Body of pancreas (tissue), 4 donors: ENCODE data around the gene RBMS3. TPM values are rescaled to one million over a fixed set of nuclear protein-coding genes. Genes with fewer than 3 reads are reported as not detected.

Experiments used
- ATAC-seq: fragments of 150-250 bp; one replicate; pipeline ENCODE4 v1.9.1; 2016
- DNase-seq, 4 donors: peaks; one replicate each; pipeline ENCODE4 v3.0.0-alpha.2; 2019
- H3K27ac ChIP-seq, 4 donors: fragments of 200-600 bp; sonication (generic); 1 replicate in 3 of 4; 2 replicates in 1 of 4; pipeline versions ENCODE4 v1.5.1 to v1.6.1; 2016 to 2019; ENCODE audit warnings: mild to moderate bottlenecking in 1 of 4, mixed read lengths in 1 of 4, moderate library complexity in 1 of 4
- H3K27me3 ChIP-seq, 2 donors: fragments of 200-600 bp; sonication (generic); one replicate each; pipeline ENCODE4 v1.6.0; 2016; ENCODE audit warnings: mild to moderate bottlenecking in 1 of 2
- H3K36me3 ChIP-seq, 2 donors: fragments of 200-600 bp; sonication (generic); replicated peaks in 1 of 2; 2 replicates each; pipeline ENCODE4 v1.5.1; 2016; ENCODE audit warnings: low read depth in 2 of 2; ENCODE audit not compliant: insufficient read depth in 1 of 2
- H3K4me1 ChIP-seq: fragments of 200-600 bp; sonication (generic); one replicate; pipeline ENCODE4 v1.6.0; 2016
- H3K4me3 ChIP-seq, 2 donors: fragments of 200-600 bp; sonication (generic); 1 replicate in 1 of 2; 2 replicates in 1 of 2; pipeline ENCODE4 v1.5.1; 2016 to 2019
- H3K9me3 ChIP-seq, 3 donors: fragments of 200-600 bp; sonication (generic); 1 replicate in 2 of 3; 2 replicates in 1 of 3; pipeline ENCODE4 v1.5.1; 2016
- CTCF ChIP-seq, 7 experiments: fragments of 450-650 bp in 4 of 7; fragments of 200-600 bp in 3 of 7; sonication (generic) in 3 of 7; IDR thresholded peaks; one replicate each; pipeline ENCODE4 v1.5.1; 2016 to 2019; ENCODE audit warnings: antibody characterized with exemption in 7 of 7
- POLR2A ChIP-seq, 3 donors: fragments of 450-650 bp; IDR thresholded peaks; one replicate each; pipeline ENCODE4 v1.6.1; 2016; ENCODE audit warnings: antibody characterized with exemption in 3 of 3, mild to moderate bottlenecking in 2 of 3
- WGBS, 2 donors: methylation state at CpG; one replicate each; pipeline ENCODE4 v1.1.5; 2017; 5-methylcytosine and 5-hydroxymethylcytosine counted together
- intact Hi-C: fragments of 100-400 bp; cut with DNase I; formaldehyde crosslinking; loops from one replicate; pipeline ENCODE4 v1.15.1; 2023
- total RNA-seq, 2 donors: library from RNA; depleted of rRNA; stranded (reverse); fragments of >200 nt; gene quantifications; one replicate each; pipeline ENCODE4 v1.1.0, GENCODE V29; 2016

The RBMS3 gene
- total RNA-seq, 2 donors from 2014 or later = 17.4 to 29.7 TPM

GRCh38 chr3:29852767-29853166 is 571.9 kb downstream of the RBMS3 start:
- H3K27ac ChIP-seq = no peak overlapping the region
- no peaks in the 10 kb centered on the region for H3K27me3 ChIP-seq
- TF ChIP-seq CTCF (IDR thresholded peaks at IDR 0.05) = no peak
- TF ChIP-seq POLR2A (IDR thresholded peaks at IDR 0.05) = no peak
- ATAC-seq (no peak), DNase-seq (no peak)
- WGBS, 2 donors = 32 to 77% methylated on average over 1 of the region's 1 CpG
- no peaks in the 10 kb centered on the region for H3K4me1 ChIP-seq
- H3K9me3 ChIP-seq = no peaks in the 10 kb centered on the region
- H3K4me3 ChIP-seq = no peak overlapping the region
- no peaks in the 10 kb centered on the region for H3K36me3 ChIP-seq
- intact Hi-C loops = no loop called here

- DNase-seq = no peak
Observed at GRCh38 chr3:29853841-29854397, 573.0 kb downstream of the RBMS3 start.

GRCh38 chr3:29854821-29855220 is 574.0 kb downstream of the RBMS3 start:
- H3K4me1 ChIP-seq = no peaks in the 10 kb centered on the region
- no peaks in the 10 kb centered on the region for H3K27me3 ChIP-seq
- H3K9me3 ChIP-seq = no peaks in the 10 kb centered on the region
- no peak for ATAC-seq
- no peaks in the 10 kb centered on the region for H3K36me3 ChIP-seq
- no peak overlapping the region for H3K4me3 ChIP-seq
- no peak overlapping the region for H3K27ac ChIP-seq
- TF ChIP-seq POLR2A (IDR thresholded peaks at IDR 0.05) (no peak), CTCF (IDR thresholded peaks at IDR 0.05) (no peak)
- intact Hi-C loops = no loop called here
- no peak for DNase-seq

More at GRCh38 chr3:29853841-29854397, 573.0 kb downstream of the RBMS3 start:
- no peak for ATAC-seq
- Histone ChIP-seq H3K27ac (no peak overlapping the region), H3K4me1 (no peaks in the 10 kb centered on the region), H3K9me3 (no peaks in the 10 kb centered on the region), H3K4me3 (no peak overlapping the region), H3K27me3 (no peaks in the 10 kb centered on the region), H3K36me3 (no peaks in the 10 kb centered on the region)
- TF ChIP-seq CTCF (IDR thresholded peaks at IDR 0.05) (no peak), POLR2A (IDR thresholded peaks at IDR 0.05) (no peak)
- 83 to 88% methylated on average over 7 of the region's 7 CpGs for WGBS, 2 donors
- intact Hi-C loops = no loop called here

- H3K27me3 ChIP-seq = no peaks in the 10 kb centered on the region
- 44 to 67% methylated on average over 1 of the region's 1 CpG for WGBS, 2 donors
- no peak overlapping the region for H3K4me3 ChIP-seq
- H3K36me3 ChIP-seq = no peaks in the 10 kb centered on the region
- ATAC-seq (no peak), DNase-seq (no peak)
- intact Hi-C loops = no loop called here
- no peaks in the 10 kb centered on the region for H3K4me1 ChIP-seq
- H3K27ac ChIP-seq = no peak overlapping the region
- no peaks in the 10 kb centered on the region for H3K9me3 ChIP-seq
- no peak for TF ChIP-seq CTCF (IDR thresholded peaks at IDR 0.05)
- no peak for TF ChIP-seq POLR2A (IDR thresholded peaks at IDR 0.05)
Observed at GRCh38 chr3:29859726-29860270, 578.9 kb downstream of the RBMS3 start.

GRCh38 chr3:29864809-29865208 is 583.9 kb downstream of the RBMS3 start:
- no peak overlapping the region for H3K27ac ChIP-seq
- no peak for TF ChIP-seq CTCF (IDR thresholded peaks at IDR 0.05)
- no peak for TF ChIP-seq POLR2A (IDR thresholded peaks at IDR 0.05)
- 35 to 50% methylated on average over 1 of the region's 1 CpG for whole genome bisulfite sequencing, 2 donors
- ATAC-seq = no peak
- H3K27me3 ChIP-seq = no peaks in the 10 kb centered on the region
- no peaks in the 10 kb centered on the region for H3K9me3 ChIP-seq
- intact Hi-C loops = no loop called here
- H3K4me1 ChIP-seq = no peaks in the 10 kb centered on the region
- H3K4me3 ChIP-seq = no peak overlapping the region
- no peaks in the 10 kb centered on the region for H3K36me3 ChIP-seq
- no peak for DNase-seq
